B cell (primary cell): ENCODE data around the gene AFTPH. TPM values are rescaled to one million over a fixed set of nuclear protein-coding genes. Genes with fewer than 3 reads are reported as not detected.

Source experiments
- ATAC-seq: fragments of 200-7000 bp; cut with Tn5 transposase; one replicate; pipeline ENCODE4 v1.10.0; 2021; ENCODE audit warnings: low read depth, mild to moderate bottlenecking, moderate number of reproducible peaks, moderate library complexity
- CTCF ChIA-PET: fragments of 350-600 bp; sonication (Branson Sonifier 250); formaldehyde crosslinking; loops from one replicate; lab custom pipeline; 2021; ENCODE audit warnings: antibody characterized with exemption, inconsistent platforms; lab: Charles Lee
- POLR2A ChIA-PET: fragments of 350-600 bp; sonication (Branson Sonifier 250); formaldehyde crosslinking; loops from one replicate; lab custom pipeline; 2021; ENCODE audit warnings: antibody characterized with exemption; lab: Charles Lee
- DNase-seq: peaks from one replicate; pipeline ENCODE4 v3.0.0; 2013
- H2AFZ ChIP-seq: 2 replicates; pipeline ENCODE4 v1.6.1; 2012; ENCODE audit warnings: mild to moderate bottlenecking, low read depth, low read length; ENCODE audit not compliant: insufficient read depth, poor library complexity, severe bottlenecking
- H3K27ac ChIP-seq, 2 donors: 1 replicate in 1 of 2; 2 replicates in 1 of 2; pipeline ENCODE4 v1.5.1; 2012 to 2013; ENCODE audit warnings: low read length in 2 of 2, mild to moderate bottlenecking in 2 of 2, moderate library complexity in 1 of 2
- H3K27me3 ChIP-seq, 4 experiments: fragments of 200-600 bp in 1 of 4; sonication (generic) in 1 of 4; replicated peaks in 1 of 4; 1 replicate in 2 of 4; 2 replicates in 2 of 4; pipeline versions ENCODE4 v1.6.1 to v1.7.0; 2013 to 2016; ENCODE audit warnings: low read length in 3 of 4, mild to moderate bottlenecking in 2 of 4, mixed read lengths in 1 of 4, moderate library complexity in 1 of 4; ENCODE audit not compliant: insufficient read depth in 4 of 4, control insufficient read depth in 3 of 4; ENCODE audit errors: control extremely low read depth in 1 of 4
- H3K36me3 ChIP-seq, 2 experiments: replicated peaks in 1 of 2; 1 replicate in 1 of 2; 2 replicates in 1 of 2; pipeline versions ENCODE4 v1.6.1 to v1.7.1; 2013; ENCODE audit warnings: low read length in 1 of 2; ENCODE audit not compliant: insufficient read depth in 2 of 2, control insufficient read depth in 1 of 2; ENCODE audit errors: control extremely low read depth in 1 of 2, extremely low read depth in 1 of 2
- H3K4me1 ChIP-seq, 2 donors: fragments of 200-600 bp in 1 of 2; sonication (generic) in 1 of 2; 1 replicate in 1 of 2; 2 replicates in 1 of 2; pipeline versions ENCODE4 v1.5.1 to v1.6.1; 2013 to 2017; ENCODE audit warnings: low read length in 2 of 2; ENCODE audit not compliant: control insufficient read depth in 2 of 2, insufficient read depth in 2 of 2
- H3K4me2 ChIP-seq: replicated peaks from 2 replicates; pipeline ENCODE3; 2012; ENCODE audit warnings: mild to moderate bottlenecking, low read depth, low read length; ENCODE audit not compliant: poor library complexity, severe bottlenecking
- H3K4me3 ChIP-seq, 5 experiments: fragments of 200-600 bp in 1 of 5; sonication (generic) in 1 of 5; 1 replicate in 3 of 5; 2 replicates in 2 of 5; pipeline versions ENCODE4 v1.5.1 to v1.7.0; 2011 to 2016; ENCODE audit warnings: low read length in 4 of 5, mild to moderate bottlenecking in 4 of 5, low read depth in 2 of 5, control low read depth in 1 of 5, moderate library complexity in 1 of 5; ENCODE audit not compliant: insufficient read depth in 1 of 5; ENCODE audit errors: control extremely low read depth in 1 of 5, extremely low read depth in 1 of 5
- H3K79me2 ChIP-seq: fragments of 200-600 bp; sonication (generic); one replicate; pipeline ENCODE4 v1.6.0; 2016; ENCODE audit warnings: low read length; ENCODE audit not compliant: control insufficient read depth, insufficient read depth
- H3K9ac ChIP-seq: fragments of 200-600 bp; sonication (generic); 2 replicates; pipeline ENCODE4 v1.6.1; 2017; ENCODE audit warnings: mild to moderate bottlenecking, low read length, moderate library complexity
- H3K9me3 ChIP-seq, 3 donors: one replicate each; pipeline versions ENCODE4 v1.6.1 to v1.7.1; 2013; ENCODE audit warnings: low read length in 2 of 3; ENCODE audit not compliant: control insufficient read depth in 2 of 3, insufficient read depth in 1 of 3; ENCODE audit errors: control extremely low read depth in 1 of 3
- H4K20me1 ChIP-seq: 2 replicates; pipeline ENCODE4 v1.6.0; 2012; ENCODE audit warnings: mild to moderate bottlenecking, low read length; ENCODE audit not compliant: insufficient read depth, control insufficient read depth, poor library complexity, severe bottlenecking
- H3K27ac Mint-ChIP-seq: one replicate; pipeline ENCODE4 v1.8.0; 2021; ENCODE audit warnings: mixed read lengths
- H3K27me3 Mint-ChIP-seq: one replicate; pipeline ENCODE4 v1.8.0; 2021; ENCODE audit warnings: mixed read lengths
- H3K4me1 Mint-ChIP-seq: one replicate; pipeline ENCODE4 v1.8.0; 2021; ENCODE audit warnings: mixed read lengths
- H3K4me3 Mint-ChIP-seq: one replicate; pipeline ENCODE4 v1.8.0; 2021; ENCODE audit warnings: mixed read lengths
- H3K9me3 Mint-ChIP-seq: one replicate; pipeline ENCODE4 v1.8.0; 2022; ENCODE audit warnings: mixed read lengths; ENCODE audit not compliant: insufficient read depth
- CTCF ChIP-seq: fragments of 200-600 bp; IDR thresholded peaks from one replicate; pipeline ENCODE4 v1.8.0; 2022; ENCODE audit warnings: antibody characterized with exemption, mild to moderate bottlenecking
- EZH2 ChIP-seq: IDR thresholded peaks from 2 replicates; pipeline ENCODE4 v1.6.1; 2012; ENCODE audit warnings: borderline replicate concordance, low read depth, mild to moderate bottlenecking, moderate library complexity, low read length; ENCODE audit not compliant: insufficient read depth, poor library complexity, severe bottlenecking
- WGBS: methylation state at CpG from one replicate; pipeline ENCODE4 v1.1.5; 2013; ENCODE audit warnings: missing lambda C conversion rate; ENCODE audit not compliant: insufficient coverage; 5-methylcytosine and 5-hydroxymethylcytosine counted together
- intact Hi-C: fragments of 100-400 bp; cut with micrococcal nuclease; formaldehyde crosslinking; loops from one replicate; pipeline ENCODE4 v1.10.0; 2022
- polyA plus RNA-seq: library from polyadenylated mRNA; depleted of rRNA; stranded (reverse); fragments of >200 nt; gene quantifications from 2 replicates; pipeline ENCODE4 v1.2.3, GENCODE V29; 2012
- total RNA-seq, 2 donors: library from RNA; stranded (reverse); fragments of 120-200 nt in 1 of 2; gene quantifications; 1 replicate in 1 of 2; 2 replicates in 1 of 2; pipeline versions ENCODE4 v1.2.3 to v1.2.4, GENCODE V29; 2013 to 2022

AFTPH gene
- total and polyA plus RNA-seq, 2 donors (not counting 1 experiment from before 2014, with no cell fraction given) = 45.4 to 94.1 TPM

- peaks cover 20% of the 10 kb centered on the region for H3K4me1 Mint-ChIP-seq
- no peaks in the 10 kb centered on the region for H3K27me3 Mint-ChIP-seq
- peak overlapping the region; percentile 20 for H3K4me2 ChIP-seq
- H3K36me3 ChIP-seq = peaks cover 0 to 6% of the 10 kb centered on the region in 2 experiments
- H3K9me3 ChIP-seq = no peaks in the 10 kb centered on the region
- intact Hi-C loops = no loop called here
- H3K9me3 Mint-ChIP-seq = no peaks in the 10 kb centered on the region
- H3K4me3 ChIP-seq = no peak overlapping the region
- no peak overlapping the region for H2AFZ ChIP-seq
- DNase-seq (no peak), ATAC-seq (peak; percentile 36)
- H3K27ac ChIP-seq = no peak overlapping the region
- peaks cover 13% of the 10 kb centered on the region for H4K20me1 ChIP-seq
- H3K27ac Mint-ChIP-seq = peak overlapping the region; percentile 77
- no peak overlapping the region for H3K4me3 Mint-ChIP-seq
- peaks cover 55% of the 10 kb centered on the region for H3K79me2 ChIP-seq
- POLR2A ChIA-PET = interaction anchor here (0.7 kb wide), 1 partner anchor 124 kb away, joined by 3 read pairs; no protein-coding TSS in a partner anchor
- no peak overlapping the region for H3K9ac ChIP-seq
- no peak for TF ChIP-seq CTCF
- no peak for TF ChIP-seq EZH2
- CTCF ChIA-PET = interaction anchor here (0.9 to 3.9 kb wide), 8 partner anchors 7 to 113 kb away, joined by 3 to 16 read pairs (median 4); no protein-coding TSS in a partner anchor
- WGBS = 91% methylated on average over 7 of the region's 7 CpGs
- peaks cover 7 to 13% of the 10 kb centered on the region in 2 donors for H3K4me1 ChIP-seq
- H3K27me3 ChIP-seq = no peaks in the 10 kb centered on the region
These were observed 101.4 kb downstream of the AFTPH start for GRCh38 chr2:64625299-64626145.
